Hematopoietic multipotent progenitor cell treated with erythropoietin and hydrocortisone succinate and interleukin-3 and kit ligand, for 6 days (in vitro differentiated cells): ENCODE data around the gene TSC1.

Experiments used
- DNase-seq: peaks from one replicate; pipeline ENCODE4 v3.0.0-alpha.2; 2015

TSC1 gene

GRCh38 chr9:132944294-132945185 is at the start of gene TSC1:
Gene TSC1 (minus strand): TSS chr9:132944616. CDS start chr9:132928872, 15,744 bp downstream.
- DNase-seq, result peak; percentile 96

- peak; percentile 64 for DNase-seq
These were observed 49.1 kb upstream of the TSC1 start for GRCh38 chr9:132993511-132993939.

DNA sequence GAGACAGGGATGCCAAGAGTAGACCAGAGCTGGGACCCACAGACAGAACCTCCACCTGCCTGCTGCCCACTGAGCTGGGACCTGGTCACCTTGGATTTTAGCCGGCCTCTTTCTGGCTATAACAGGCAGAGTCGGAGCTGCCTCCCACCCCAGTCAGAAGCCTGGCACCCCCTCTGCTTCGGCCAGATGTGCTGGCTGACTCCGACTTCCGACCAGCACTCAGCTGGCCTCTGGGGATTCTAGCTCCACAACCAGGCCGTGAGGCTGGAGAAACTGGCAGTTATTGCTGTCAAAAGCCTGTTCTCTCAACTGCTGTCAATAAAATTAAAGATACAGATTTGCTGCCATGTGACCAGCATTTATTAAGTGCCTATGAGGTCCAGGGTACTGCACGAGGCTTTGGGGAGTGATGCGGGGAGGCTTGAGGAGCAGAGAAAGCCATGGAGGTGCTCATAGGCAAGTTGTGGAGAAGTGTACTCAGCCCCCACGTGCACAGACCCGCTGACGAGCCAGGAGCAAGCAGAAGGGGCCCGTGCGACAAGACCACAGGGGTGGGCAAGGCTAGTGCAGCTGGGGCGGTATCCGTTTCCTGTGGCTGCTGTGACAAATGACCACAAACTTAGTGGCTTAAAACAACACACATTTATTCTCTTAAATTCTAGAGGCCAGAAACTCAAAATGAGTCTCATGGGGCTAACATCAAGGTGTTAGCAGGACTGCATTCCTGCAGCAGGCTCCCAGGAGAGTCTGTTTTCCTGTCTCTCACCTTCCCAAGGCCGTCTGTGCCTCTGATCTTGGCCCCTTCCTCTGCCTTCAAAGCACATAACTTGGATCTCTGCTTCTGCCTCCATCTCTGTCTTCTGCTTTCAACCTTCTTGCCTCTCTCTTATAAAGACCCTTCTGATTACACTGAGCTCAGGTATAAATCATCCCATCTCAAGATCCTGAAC is 47.2 kb upstream of the TSC1 start:
- DNase-seq, result peak; percentile 78

GRCh38 chr9:132990781-132991180 is 46.4 kb upstream of the TSC1 start:
- no peak for DNase-seq

- DNase-seq, result peak; percentile 63
These were observed 45.7 kb upstream of the TSC1 start for GRCh38 chr9:132989998-132990557.

DNA sequence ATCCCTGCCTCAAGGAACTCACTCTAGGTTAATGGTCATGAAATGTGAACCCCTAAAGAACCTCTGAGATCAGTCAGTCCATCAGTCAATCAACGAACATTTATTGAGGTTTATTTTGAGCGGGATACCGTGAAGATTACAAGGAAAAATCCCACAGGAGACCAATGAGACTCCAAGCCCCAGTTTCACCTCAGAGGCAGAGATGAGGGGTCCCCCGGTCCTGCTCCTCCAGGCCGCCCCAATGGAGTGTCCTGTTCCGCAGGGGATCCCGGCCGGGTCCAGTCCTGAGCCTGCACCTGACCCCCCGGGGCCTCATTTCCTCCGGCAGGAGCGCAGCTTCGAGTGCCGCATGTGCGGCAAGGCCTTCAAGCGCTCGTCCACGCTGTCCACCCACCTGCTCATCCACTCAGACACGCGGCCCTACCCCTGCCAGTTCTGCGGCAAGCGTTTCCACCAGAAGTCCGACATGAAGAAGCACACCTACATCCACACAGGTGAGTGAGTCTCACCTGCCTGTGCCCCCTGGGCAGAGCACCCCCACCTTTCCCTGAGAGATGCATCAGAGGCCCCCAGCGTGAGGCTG is 45.1 kb upstream of the TSC1 start:
- DNase-seq, result peak; percentile 18

DNA sequence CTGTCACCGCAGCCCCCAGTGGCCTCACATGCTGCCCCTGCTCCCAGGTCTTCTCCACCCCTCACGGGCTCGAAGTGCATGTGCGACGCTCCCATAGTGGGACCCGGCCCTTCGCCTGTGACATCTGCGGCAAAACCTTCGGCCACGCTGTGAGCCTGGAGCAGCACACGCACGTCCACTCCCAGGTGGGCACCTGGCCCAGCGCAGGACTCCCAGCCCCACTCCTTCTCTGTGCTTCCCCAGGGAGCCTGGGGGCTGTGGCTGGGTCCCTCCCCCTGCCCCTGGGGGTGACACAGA is 44.5 kb upstream of the TSC1 start:
- DNase-seq, result no peak

DNA sequence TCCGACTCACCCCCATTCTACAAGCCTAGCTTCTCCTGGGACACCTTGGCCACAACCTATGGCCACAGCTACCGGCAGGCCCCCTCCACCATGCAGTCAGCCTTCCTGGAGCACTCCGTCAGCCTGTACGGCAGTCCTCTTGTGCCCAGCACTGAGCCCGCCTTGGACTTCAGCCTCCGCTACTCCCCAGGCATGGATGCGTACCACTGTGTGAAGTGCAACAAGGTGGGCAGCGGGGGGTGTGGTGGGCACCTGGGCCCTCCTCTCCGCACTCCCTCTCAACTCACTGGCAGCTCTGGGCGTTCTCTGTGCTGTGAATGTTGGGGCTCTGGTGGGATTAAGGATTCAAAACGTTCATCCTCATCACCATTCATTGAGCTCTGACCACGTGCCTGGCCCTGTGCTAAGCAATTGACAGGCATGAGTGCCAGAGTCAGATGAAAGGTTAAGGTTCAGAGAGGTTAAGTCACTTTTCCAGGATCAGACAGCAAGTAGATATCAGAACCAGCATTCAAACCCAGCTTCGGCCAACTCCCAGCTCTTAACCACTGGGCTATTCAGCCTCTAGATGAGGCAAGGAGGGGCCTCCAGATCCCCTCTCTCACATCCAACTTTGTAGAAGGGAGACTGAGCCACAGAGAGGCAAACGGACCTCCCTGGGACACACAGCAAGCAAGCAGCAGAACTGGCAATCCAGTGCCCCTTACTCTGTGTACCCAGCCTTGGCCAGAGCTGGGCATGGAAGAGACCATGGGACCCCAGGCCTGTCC is 44.0 kb upstream of the TSC1 start:
- no peak for DNase-seq

GRCh38 chr9:132986640-132987620 is 42.5 kb upstream of the TSC1 start:
- peak; percentile 60 for DNase-seq

GRCh38 chr9:132986114-132986513 is 41.7 kb upstream of the TSC1 start:
- DNase-seq, result peak; percentile 37

DNA sequence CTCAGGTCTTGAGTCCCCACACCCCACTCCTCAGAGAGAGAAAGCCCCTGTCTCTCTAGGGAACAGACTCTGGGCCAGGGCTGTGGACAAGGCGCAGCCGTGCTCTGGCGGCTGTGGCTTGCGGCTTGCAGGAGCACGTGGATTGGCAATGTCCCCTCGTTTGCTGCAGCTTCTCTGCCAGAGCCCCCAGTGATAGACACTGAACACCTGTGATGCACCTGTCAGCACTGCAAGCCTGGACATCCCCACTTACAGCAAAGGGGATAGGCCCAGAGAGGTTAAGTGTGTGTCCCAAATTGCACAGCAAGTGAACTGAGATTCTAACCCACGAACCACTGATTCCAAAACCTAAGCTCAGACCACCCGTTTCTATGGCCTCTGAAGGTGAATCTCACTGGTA is 41.1 kb upstream of the TSC1 start:
- peak; percentile 10 for DNase-seq

GRCh38 chr9:132985071-132985350 is 40.6 kb upstream of the TSC1 start:
- DNase-seq, result no peak

- peak; percentile 96 for DNase-seq
These were observed 40.0 kb upstream of the TSC1 start for GRCh38 chr9:132984202-132985070.

DNA sequence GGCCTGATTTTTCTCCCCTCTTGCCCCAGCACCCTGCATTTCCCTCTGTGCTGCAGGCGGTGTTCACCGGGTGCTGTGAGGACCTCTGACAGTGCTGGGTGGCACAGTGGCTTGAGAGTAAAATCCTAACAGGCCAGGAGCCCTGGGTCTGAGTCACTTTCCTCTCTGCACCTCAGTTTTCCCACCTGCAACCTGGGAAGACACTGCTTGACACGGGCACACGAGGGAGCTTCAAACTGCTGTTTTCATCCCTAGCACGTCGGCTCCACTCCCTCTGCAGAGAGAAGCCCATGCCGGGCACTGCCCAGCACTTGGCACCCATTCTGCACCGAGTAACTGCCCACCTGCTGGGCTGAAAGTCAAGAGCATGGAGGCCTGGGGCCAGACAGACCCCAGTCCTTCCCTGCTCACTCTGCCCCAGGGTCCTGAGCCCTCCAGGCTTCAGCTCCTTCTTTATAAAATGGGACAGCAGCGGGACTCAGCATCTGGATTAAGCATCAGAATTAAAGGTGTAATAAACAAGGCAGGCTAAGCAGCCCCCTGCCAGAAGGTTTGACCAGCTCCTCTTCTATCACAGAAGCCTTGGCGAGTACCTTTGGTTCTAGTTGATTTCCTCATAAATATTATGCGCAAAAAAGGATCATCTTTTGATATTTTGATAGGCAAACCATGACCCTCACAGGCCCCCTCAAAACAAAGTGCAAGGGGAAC is 39.2 kb upstream of the TSC1 start:
- DNase-seq, result peak; percentile 49

DNA sequence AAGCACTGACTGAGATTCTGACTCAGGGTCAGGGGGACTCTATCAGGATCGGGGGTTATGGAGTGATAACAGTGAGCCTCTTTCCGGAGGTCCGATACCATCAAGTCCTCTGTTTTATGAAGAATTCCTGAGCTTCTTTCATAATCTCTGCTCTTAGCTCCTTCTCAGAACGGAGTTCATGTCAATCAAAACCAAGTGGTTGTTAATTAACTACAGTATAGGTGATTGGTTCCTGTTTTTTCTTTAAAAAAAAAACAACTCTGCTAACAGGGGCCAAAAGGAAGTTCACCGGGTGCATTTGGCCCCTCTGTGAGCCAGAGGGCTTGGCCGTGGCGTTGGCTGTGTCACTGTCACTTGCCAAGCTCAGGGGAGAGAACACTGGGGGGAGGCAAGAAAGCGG is 38.0 kb upstream of the TSC1 start:
- DNase-seq, result peak; percentile 69

DNA sequence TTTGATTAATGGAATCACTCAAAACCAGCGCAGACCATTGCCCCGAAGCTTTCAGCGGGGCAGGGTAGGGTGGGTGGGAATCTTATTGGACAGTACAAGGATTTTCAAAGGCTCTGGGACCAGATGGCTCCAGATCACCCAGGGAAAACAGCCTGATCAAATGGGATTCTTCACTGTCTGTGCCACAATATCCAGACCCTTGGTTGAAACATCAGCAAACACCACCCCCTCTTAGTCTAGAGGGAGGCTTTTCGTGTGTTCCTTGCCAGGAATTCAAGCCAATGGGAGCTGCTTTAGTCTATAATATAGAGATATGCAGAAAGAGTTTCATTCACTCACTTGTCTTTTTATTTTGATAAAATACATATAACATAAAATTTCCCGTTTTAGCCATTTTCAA is 35.7 kb upstream of the TSC1 start:
- peak; percentile 57 for DNase-seq

DNA sequence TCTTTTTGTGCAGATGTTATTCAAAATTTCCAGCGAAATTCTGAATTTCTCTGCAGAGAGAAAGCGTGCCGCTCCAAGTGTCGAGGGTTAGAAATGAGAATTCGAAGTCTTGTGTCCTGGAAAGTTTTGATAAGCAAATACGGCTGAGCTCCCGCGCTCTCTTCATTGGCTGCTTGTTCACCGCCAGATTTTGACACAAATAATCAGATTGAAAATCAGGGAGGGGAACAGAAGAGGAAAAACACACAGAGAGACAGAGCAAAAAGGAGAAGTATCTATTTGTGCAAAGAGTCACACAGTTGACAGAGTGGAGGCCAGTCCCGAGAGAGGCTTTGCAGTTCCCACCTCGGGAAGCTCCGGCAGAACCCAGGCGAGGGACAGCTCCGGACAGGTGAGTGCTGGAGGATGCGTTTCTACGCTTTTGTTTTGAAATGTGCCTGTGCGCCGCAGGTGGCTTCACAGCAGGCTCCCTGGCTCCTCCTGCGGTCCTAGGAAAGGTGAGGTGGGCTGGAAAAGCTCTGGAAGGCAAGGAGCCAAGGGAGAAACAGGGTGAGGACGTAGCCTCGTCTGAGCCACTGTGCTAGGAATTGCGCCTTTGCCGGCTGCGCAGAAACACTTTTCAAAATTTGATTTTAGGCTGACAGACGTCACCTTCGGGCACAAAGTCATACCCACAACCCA is 34.2 kb upstream of the TSC1 start, which contains the start of gene GFI1B:
GFI1B (plus strand) TSS at position 244 of the 681 bp plus-strand sequence. CDS start 7,985 bp downstream, outside the sequence.
- peak; percentile 97 for DNase-seq

GRCh38 chr9:132978112-132978450 is 33.7 kb upstream of the TSC1 start:
- no peak for DNase-seq

DNA sequence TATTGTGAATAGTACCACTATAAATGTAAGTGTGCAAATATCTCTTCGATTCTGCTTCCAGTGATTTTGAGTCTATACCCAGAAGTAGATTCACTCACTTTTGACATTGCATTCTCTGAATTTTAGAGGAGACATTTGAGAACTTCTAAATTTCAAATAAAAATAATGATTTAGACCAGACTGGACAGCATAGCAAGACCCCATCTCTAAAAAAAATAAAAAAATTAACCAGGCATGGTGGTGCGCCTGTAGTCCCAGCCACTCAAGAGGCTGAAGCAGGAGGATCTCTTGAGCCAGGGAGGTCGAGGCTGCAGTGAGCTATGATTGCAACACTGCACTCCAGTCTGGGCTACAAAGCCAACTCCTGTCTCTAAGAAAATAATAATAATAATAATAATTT is 32.2 kb upstream of the TSC1 start:
- no peak for DNase-seq
